ENCODE data around the gene FCGR2B. TPM values are rescaled to one million over a fixed set of nuclear protein-coding genes. Genes with fewer than 3 reads are reported as not detected.

Gene FCGR2B
- total RNA-seq, 1 experiment from 2014 or later: not detected

DNA sequence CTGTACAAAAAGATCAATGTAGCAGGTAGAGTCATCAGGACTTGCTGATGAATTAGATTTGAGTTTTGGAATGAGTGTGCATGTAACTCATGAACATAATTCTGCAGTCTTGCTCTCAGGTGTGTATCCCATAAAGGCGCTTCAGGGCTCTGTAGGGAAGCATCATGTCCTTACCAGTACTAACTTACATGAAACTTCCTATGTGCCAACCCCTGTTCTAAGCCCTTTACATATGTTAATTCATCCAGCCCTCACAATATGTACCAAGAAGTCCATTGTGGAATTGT lies 56.3 kb downstream of the FCGR2B start:
- POLR2A ChIA-PET: no interaction called here
- H3K79me2 ChIP-seq (ENCODE audit: insufficient read depth, low read length): no peaks in the 10 kb centered on the region
- RAD21 ChIA-PET (ENCODE audit: low non-redundant PET in 1 of 2, low total read pairs in 2 of 2, uncharacterized antibody in 2 of 2, unreplicated experiment in 2 of 2): no interaction called here
- no peak overlapping the region for H3K9ac ChIP-seq (ENCODE audit: low read length)
- no peak for DNase-seq (ENCODE audit: low read depth, low spot score)
- no peak overlapping the region for H2AFZ ChIP-seq (ENCODE audit: low read depth, low read length, poor library complexity, severe bottlenecking)
- no TSS peak for BruUV-seq (replicated peaks)
- H3K4me2 ChIP-seq (ENCODE audit: low read length): no peak overlapping the region
- TF ChIP-seq EZH2phosphoT487 (IDR thresholded peaks at IDR 0.05; ENCODE audit: borderline replicate concordance) (no peak), EGR1 (IDR thresholded peaks at IDR 0.05; ENCODE audit: low read depth) (no peak), SP1 (IDR thresholded peaks at IDR 0.05; ENCODE audit: low read depth) (no peak), POLR2A (IDR thresholded peaks at IDR 0.05; ENCODE audit: borderline replicate concordance, extremely low read depth, insufficient read depth, insufficient read length) (no peak), SIN3A (IDR thresholded peaks at IDR 0.05; ENCODE audit: low read depth) (no peak), JUND (IDR thresholded peaks at IDR 0.05) (no peak), CEBPB (IDR thresholded peaks at IDR 0.05; ENCODE audit: low read depth) (no peak), YY1 (IDR thresholded peaks at IDR 0.05; ENCODE audit: extremely low read depth, insufficient replicate concordance, low read depth, low read length) (no peak), SRF (IDR thresholded peaks at IDR 0.05; ENCODE audit: low read depth) (no peak), EZH2 (IDR thresholded peaks at IDR 0.05) (no peak), ATF3 (IDR thresholded peaks at IDR 0.05) (no peak), ELF1 (IDR thresholded peaks at IDR 0.05; ENCODE audit: borderline replicate concordance, low read depth) (no peak), ZNF274 (IDR thresholded peaks at IDR 0.05; ENCODE audit: low read depth, low read length) (no peak)
- TF ChIP-seq, protein P1, sequence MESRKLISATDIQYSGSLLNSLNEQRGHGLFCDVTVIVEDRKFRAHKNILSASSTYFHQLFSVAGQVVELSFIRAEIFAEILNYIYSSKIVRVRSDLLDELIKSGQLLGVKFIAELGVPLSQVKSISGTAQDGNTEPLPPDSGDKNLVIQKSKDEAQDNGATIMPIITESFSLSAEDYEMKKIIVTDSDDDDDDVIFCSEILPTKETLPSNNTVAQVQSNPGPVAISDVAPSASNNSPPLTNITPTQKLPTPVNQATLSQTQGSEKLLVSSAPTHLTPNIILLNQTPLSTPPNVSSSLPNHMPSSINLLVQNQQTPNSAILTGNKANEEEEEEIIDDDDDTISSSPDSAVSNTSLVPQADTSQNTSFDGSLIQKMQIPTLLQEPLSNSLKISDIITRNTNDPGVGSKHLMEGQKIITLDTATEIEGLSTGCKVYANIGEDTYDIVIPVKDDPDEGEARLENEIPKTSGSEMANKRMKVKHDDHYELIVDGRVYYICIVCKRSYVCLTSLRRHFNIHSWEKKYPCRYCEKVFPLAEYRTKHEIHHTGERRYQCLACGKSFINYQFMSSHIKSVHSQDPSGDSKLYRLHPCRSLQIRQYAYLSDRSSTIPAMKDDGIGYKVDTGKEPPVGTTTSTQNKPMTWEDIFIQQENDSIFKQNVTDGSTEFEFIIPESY (IDR thresholded peaks at IDR 0.05; ENCODE audit: extremely low read depth, insufficient replicate concordance, low read length): no peak
- H3K27me3 ChIP-seq (ENCODE audit: insufficient read depth, low read length): no peaks in the 10 kb centered on the region
- no peaks in the 10 kb centered on the region for H3K9me3 ChIP-seq (ENCODE audit: control insufficient read depth in 1 of 2, insufficient read depth in 1 of 2, low read depth in 1 of 2, low read length in 2 of 2)
- no peaks in the 10 kb centered on the region for H3K36me3 ChIP-seq (ENCODE audit: control insufficient read depth in 1 of 2, insufficient read depth in 2 of 2, low read length in 2 of 2)
- no peak overlapping the region for H3K4me3 ChIP-seq (replicated peaks in 1 of 2; ENCODE audit: low read depth in 1 of 2, low read length in 2 of 2)
- ATAC-seq: no peak
- no peaks in the 10 kb centered on the region for H4K20me1 ChIP-seq (ENCODE audit: insufficient read depth)
- H3K27ac ChIP-seq (ENCODE audit: low read depth, low read length): no peak overlapping the region
- peaks cover 7 to 34% of the 10 kb centered on the region in 2 experiments for H3K4me1 ChIP-seq (ENCODE audit: control insufficient read depth in 1 of 2, insufficient read depth in 2 of 2, low read length in 2 of 2)
- H3K9me2 ChIP-seq (ENCODE audit: insufficient read depth): no peaks in the 10 kb centered on the region
- intact Hi-C loops (cut with micrococcal nuclease): no loop called here
- CTCF ChIA-PET: no interaction called here
